DND-41 (cell line): ENCODE measurements around the gene ALCAM.

Experiments
- CTCF ChIP-seq: IDR thresholded peaks from 2 replicates; pipeline ENCODE4 v1.5.1; 2012; ENCODE audit warnings: borderline replicate concordance, low read length, moderate library complexity, mild to moderate bottlenecking; ENCODE audit not compliant: poor library complexity, severe bottlenecking; ENCODE audit errors: extremely low read depth
- EZH2 ChIP-seq: IDR thresholded peaks from 3 replicates; pipeline ENCODE4 v1.6.1; 2012; ENCODE audit warnings: borderline replicate concordance, low read depth, mild to moderate bottlenecking, moderate library complexity, low read length, inconsistent platforms; ENCODE audit not compliant: severe bottlenecking

- no peak for TF ChIP-seq CTCF
- no peak for TF ChIP-seq EZH2
These were observed 81.8 kb downstream of the ALCAM start for GRCh38 chr3:105448338-105448982.
